Mesenteric fat pad (tissue), 1 donor: Measurements from ENCODE around the gene ONECUT1. TPM values are rescaled to one million over a fixed set of nuclear protein-coding genes. Genes with fewer than 3 reads are reported as not detected.

Experiments
- total RNA-seq: library from RNA; stranded (reverse); fragmentation: NEBNext Ultra II Directional; extraction: Animal tissue kit (Norgen Biotek cat#: 25700); gene quantifications from one replicate; pipeline ENCODE4 v1.2.1, GENCODE V29; 2021
- donor health status: DM: yes; HTN: yes; CAD: no.

ONECUT1 gene
- total RNA-seq, 1 donor from 2014 or later: not detected

Other genes starting within 250 kb of the ONECUT1 start
- gene ARPP19, start 221.3 kb downstream of the ONECUT1 start, total RNA-seq: 179 TPM
- 61.5 TPM for gene ATOSA, start 110.9 kb downstream of the ONECUT1 start, total RNA-seq